ENCODE data around the gene BABAM2.
"Not testable (repeated sequence)": the region's sequence is repeated elsewhere in the genome, so short reads cannot be mapped to it uniquely, and the experiment has no call there.

Gene BABAM2

GRCh38 chr2:28360718-28361293 lies 470.3 kb downstream of the BABAM2 start:
- DNase-seq (ENCODE audit: low spot score) = no peak

DNA sequence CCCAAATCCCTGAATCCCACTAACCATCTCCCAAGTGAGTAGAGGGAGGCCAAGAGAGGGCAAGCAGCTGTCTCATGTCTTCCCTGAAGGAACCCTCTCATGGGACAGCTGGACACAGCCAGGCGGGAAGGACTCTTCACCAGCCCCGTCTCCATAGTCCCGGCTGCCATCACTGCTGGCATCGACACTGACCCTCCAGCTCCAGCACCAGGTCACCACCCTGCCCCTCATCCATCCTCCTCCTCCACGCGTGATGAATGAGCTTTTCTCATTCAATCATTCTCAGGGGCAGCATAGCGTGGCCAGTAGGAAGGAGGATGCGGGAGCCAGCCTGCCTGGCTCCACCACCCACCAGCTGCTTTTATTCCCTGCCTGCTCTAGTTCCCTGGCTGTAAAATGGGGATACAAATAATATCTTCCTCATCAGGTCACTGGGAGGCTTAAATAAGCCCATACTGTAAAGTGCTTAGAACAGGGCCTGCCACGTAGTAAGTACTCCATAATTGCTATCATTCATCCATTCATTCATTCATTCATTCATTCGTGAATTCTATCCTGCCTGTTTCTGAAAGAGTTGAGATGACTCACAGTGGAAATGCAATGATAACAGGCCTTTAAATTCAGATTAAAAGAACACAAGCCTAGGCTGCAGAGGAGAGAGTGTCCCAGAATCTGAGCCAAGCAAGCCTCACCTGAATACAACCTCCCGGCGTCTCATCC lies 471.6 kb downstream of the BABAM2 start:
- DNase-seq (ENCODE audit: low spot score) = no peak

- no peak for DNase-seq (ENCODE audit: low spot score)
Measured at GRCh38 chr2:28362991-28363521, 472.5 kb downstream of the BABAM2 start.

DNA sequence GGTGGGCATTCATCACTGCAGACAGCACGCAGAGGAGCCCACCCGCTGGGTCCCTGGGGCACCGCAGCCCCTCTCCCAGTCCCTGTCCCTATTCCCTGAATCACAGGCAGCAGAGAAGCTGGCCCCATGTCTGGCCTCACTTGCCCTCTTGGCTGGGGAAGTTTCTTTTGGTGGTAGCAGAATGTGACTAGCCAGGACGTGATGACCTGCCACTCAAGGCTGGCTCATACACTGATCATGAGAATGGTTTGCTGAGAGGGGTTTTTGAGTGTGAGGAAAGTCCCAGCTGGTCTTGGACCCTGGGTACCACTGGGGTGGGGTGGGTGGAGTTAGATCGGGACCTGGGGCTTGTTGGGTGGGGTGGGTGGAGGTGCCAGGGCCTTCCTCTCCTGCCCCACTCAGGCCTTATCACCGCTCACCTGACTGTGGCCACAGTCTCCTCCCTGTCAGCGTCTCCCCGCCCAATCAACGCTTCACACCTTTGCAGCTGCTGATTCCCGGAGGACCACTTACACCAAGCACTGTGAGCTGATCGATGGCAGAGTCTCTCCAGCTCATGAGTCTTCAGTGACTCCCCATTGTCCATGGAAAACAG lies 473.3 kb downstream of the BABAM2 start:
- no peak for DNase-seq (ENCODE audit: low spot score)

GRCh38 chr2:28364610-28365009 lies 474.1 kb downstream of the BABAM2 start:
- no peak for DNase-seq (ENCODE audit: low spot score)

GRCh38 chr2:28365158-28365557 lies 474.6 kb downstream of the BABAM2 start:
- no peak for DNase-seq (ENCODE audit: low spot score)

GRCh38 chr2:28366149-28366495 lies 475.6 kb downstream of the BABAM2 start:
- DNase-seq (ENCODE audit: low spot score) = no peak

- peak; percentile 70 for DNase-seq (ENCODE audit: low spot score)
Measured at GRCh38 chr2:28366496-28367282, 476.2 kb downstream of the BABAM2 start.

DNA sequence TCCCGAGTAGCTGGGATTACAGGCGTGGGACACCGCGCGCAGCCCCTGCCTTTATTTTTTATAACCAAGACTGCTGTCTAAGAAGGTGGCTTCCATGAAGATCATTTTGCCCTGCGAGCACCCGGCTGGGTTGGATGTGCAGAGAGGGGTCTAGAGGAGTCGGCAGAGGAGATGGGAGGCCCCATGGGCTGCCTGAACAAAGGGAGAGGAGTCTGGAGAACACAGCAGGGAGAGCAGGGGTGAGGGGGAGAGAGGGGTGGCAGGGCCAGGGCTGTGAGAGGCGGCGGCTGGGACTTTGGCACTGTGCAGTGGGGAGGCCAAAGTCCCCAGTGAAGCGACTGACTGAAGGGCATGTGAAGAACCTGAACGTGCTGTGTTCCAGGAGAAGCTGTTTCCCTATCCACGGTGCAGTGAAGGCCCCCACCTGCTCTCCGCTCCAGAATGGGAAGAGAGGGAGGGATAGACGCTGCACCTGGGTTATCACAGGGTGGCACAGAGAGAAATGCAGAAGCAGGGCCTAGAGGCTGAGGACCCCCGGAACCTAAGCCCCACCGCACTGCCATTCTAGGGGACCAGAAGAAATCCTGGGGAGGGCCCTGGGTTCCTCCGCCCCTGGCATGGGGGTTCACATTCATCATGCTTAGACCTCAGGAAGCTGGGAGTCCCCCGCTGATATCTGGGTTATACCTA lies 477.3 kb downstream of the BABAM2 start:
- DNase-seq (ENCODE audit: low spot score) = no peak

- DNase-seq (ENCODE audit: low spot score) = no peak
Measured at GRCh38 chr2:28368357-28368798, 477.8 kb downstream of the BABAM2 start.

GRCh38 chr2:28369358-28369757 lies 478.8 kb downstream of the BABAM2 start:
- no peak for DNase-seq (ENCODE audit: low spot score)

DNA sequence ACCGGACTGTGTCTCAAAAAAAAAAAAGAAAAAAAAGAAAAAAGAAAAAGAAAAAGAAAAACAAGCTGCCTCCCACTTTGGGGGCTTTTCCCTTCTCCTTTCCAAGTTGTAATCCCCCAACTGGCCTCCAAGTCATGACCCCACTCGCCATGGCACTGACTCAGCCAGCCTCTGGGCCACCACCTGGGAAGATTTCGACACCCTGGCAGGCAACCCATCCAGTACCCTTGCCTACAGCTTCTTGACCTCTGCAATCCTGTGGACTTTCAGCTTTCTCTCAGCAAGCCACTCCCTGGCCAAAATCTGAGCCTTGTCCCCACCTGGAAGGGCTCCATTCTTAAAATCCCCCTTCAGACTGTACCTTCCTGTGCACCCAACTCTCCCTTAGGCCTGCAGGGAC lies 479.8 kb downstream of the BABAM2 start:
- DNase-seq (ENCODE audit: low spot score) = no peak

DNA sequence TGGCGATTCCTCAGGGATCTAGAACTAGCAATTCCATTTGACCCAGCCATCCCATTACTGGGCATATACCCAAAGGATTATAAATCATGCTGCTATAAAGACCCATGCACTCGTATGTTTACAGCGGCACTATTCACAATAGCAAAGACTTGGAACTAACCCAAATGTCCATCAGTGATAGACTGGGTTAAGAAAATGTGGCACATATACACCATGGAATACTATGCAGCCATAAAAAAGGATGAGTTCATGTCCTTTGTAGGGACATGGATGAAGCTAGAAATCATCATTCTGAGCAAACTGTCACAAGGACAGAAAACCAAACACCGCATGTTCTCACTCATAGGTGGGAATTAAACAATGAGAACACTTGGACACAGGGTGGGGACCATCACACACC lies 481.2 kb downstream of the BABAM2 start:
- DNase-seq (ENCODE audit: low spot score) = not testable (repeated sequence)

GRCh38 chr2:28373854-28374253 lies 483.3 kb downstream of the BABAM2 start:
- DNase-seq (ENCODE audit: low spot score) = no peak

GRCh38 chr2:28374331-28374730 lies 483.8 kb downstream of the BABAM2 start:
- no peak for DNase-seq (ENCODE audit: low spot score)

DNA sequence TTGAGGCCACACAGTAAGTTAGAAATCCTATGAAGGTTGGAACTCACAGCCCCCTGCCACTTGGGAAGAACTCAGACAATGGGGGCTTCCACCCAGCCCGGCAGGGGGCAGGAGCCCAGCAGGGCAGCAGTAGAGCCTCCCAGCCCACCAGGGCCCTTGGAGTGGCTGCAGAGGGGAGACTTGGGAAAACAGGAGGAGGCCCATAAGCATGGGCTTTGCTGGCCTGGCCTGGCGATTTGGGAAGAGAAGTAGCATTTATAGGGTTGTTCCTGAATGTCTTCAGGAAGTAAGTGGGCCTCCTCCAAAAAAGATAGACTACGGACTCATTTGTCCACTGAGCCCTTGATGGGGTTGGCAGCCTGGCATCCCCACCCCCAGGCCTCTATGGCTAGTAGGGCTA lies 484.7 kb downstream of the BABAM2 start:
- DNase-seq (ENCODE audit: low spot score) = no peak

DNA sequence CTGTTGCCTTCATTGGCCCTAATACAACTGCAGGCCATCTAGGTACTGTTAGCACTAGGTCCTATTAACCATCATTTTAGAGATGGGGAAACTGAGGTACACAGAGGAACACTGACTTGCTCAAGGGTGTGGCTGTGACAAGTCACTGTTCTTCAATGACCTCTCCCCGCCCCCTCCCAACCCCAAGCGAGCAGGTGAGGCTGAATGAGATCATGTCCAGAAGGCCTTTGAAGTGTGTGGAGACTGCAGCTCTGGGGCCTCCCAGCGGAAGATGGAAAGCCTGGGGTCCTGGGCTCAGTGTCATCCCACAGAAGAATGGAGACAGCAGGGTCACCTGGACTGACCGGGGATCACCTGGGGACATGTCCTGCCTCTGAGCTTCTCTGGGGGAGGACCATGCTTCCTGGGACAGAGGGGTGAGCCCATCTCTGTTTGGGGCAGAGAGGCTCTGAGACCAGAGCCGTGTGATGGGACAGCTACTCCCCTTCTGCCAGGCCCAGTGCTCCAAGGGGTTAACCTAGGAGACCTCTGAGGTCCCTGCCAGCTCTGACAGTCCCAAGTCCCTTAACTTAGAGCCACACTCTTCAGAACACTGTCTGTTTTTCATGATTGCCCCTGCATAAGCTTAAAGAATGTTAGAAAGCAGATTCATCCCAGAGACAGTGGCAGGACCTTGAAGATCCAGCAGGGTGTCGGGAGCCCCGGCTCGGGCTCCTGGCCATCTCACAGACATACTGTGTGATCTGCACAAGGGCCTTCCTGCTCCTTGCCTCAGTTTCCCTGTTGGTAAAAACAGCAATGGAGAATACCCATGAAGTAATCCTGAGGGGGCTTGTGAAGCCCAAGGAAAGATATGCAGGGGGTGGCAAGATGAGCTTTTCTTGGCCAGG lies 485.5 kb downstream of the BABAM2 start:
- DNase-seq (ENCODE audit: low spot score) = no peak

GRCh38 chr2:28377195-28377816 lies 486.8 kb downstream of the BABAM2 start:
- DNase-seq (ENCODE audit: low spot score) = no peak

DNA sequence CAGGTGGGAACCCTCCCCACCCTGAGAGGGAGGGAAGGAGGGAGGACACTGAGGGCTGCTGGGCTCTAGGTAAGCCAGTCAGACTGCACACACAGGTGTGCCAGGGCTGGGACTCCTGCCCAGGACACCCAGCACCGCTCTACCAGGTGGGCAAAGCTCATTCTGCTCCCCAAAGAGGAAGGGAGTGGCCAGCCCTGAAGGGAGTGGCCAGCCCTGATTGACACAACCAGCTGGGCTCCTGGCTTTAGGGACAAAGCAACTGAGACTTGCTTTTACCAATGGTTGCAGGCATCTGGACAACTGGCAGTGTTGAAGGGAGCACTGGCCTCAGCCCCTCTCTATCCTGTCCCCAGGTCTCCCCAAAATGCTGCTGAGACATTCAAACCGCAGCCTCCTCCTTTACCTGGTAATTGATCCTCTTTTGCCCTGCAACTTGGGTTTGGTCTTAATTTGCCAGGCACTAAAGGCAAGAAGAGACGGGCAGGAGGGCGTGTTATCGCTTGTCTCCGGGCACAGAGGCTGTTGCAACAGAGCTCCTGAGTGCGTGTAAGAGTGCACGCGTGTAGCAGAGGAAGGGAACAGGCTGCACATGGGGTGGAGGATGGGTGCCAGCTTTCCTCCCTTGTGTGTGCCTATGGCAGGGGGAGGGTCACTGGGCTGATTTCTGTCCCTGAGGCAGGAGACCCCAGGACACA lies 487.6 kb downstream of the BABAM2 start:
- DNase-seq (ENCODE audit: low spot score) = no peak

Data from CD4-positive, alpha-beta T cell treated with Interleukin-15 for 4 hours (primary cell).